ENCODE measurements around the gene RBM47.
A peak's percentile ranks its signal among the peaks of the same experiment; 100 is the strongest.

RBM47 gene

DNA sequence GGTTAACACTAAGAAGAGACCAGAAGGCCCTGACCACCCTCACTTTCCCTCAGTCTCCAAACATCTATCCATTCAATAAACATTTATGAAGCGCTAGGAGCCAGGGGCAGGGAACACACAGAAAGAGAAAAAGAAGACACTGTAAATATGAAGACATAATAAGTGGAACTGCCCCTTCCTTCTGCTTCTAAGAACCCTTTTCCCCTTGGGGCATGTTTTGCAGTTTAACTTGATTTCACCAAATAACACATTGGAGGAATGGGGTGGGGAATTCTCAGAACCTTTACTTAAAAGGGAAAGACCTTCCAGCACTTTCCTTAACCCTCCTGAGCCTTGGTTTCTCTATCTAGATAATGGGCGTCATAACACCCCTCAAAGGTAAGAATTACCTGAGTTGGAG lies 42.3 kb downstream of the RBM47 start:
- peaks cover 5% of the 10 kb centered on the region for H3K27me3 Mint-ChIP-seq
- H3K36me3 Mint-ChIP-seq (ENCODE audit: low read depth), result no peaks in the 10 kb centered on the region
- H3K9me3 Mint-ChIP-seq, result no peaks in the 10 kb centered on the region
- no peaks in the 10 kb centered on the region for H3K4me1 Mint-ChIP-seq
- no peak overlapping the region for H3K27ac Mint-ChIP-seq
- ATAC-seq, result no peak
- H3K4me3 Mint-ChIP-seq, result no peak overlapping the region
- DNase-seq, result no peak

- peaks cover 5% of the 10 kb centered on the region for H3K27me3 Mint-ChIP-seq
- DNase-seq (no peak), ATAC-seq (no peak)
- H3K9me3 Mint-ChIP-seq, result no peaks in the 10 kb centered on the region
- no peak overlapping the region for H3K27ac Mint-ChIP-seq
- no peak overlapping the region for H3K4me3 Mint-ChIP-seq
- no peaks in the 10 kb centered on the region for H3K36me3 Mint-ChIP-seq (ENCODE audit: low read depth)
- peaks cover 2% of the 10 kb centered on the region for H3K4me1 Mint-ChIP-seq
These were observed 42.9 kb downstream of the RBM47 start for GRCh38 chr4:40586729-40587128.

DNA sequence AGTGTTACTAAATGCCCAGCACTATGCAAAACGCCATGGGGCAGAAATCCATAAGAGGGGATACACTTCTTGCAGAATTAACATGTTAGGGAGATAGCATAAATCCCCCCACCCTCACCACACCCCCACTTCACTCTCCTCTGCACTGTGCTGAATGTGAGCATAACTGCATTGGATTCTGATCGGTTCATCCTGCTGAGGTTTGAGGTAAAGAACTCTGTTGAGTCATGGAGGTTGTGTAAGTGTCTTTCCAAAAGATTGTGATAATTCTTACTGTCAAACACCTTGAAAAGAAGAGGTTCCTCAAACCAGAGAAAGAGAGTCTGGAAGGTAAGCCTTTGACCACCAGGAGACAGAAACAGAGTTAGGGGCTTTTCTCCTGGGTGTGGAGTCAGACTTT lies 43.6 kb downstream of the RBM47 start:
- Mint-ChIP-seq H3K4me1 (peaks cover 3% of the 10 kb centered on the region), H3K9me3 (no peaks in the 10 kb centered on the region), H3K27ac (no peak overlapping the region), H3K4me3 (no peak overlapping the region), H3K36me3 (ENCODE audit: low read depth) (no peaks in the 10 kb centered on the region), H3K27me3 (peaks cover 5% of the 10 kb centered on the region)
- ATAC-seq (no peak), DNase-seq (no peak)

DNA sequence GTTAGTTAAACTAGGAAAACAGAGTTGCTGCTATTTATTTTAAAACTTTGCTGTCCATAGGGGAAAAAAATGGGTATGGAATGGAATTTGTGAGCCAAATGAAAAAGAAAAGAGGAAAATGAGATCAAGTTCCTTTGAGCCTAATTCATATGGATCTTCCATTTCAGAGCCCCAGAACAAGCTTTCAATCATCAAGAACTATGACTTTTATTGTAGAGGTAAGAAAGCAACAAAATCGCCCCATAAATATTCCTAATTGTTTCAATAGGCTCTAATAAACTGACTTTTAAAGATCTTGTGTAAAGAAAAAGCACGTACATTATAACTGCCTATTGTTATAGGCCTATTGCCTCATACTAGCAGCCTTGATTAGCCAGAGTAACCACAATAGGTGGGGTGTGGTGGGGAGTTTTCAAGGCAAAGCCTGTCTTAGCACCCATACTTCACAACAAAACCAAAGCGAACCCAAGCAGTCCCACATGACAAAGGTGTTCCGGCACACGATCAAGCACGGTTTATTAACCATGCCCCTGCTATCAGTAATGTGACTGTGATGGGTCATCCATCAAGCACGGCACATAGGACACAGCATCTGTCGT lies 44.4 kb downstream of the RBM47 start:
- Mint-ChIP-seq H3K4me1 (peaks cover 3% of the 10 kb centered on the region), H3K9me3 (no peaks in the 10 kb centered on the region), H3K27me3 (peaks cover 5% of the 10 kb centered on the region), H3K27ac (no peak overlapping the region), H3K4me3 (no peak overlapping the region), H3K36me3 (ENCODE audit: low read depth) (no peaks in the 10 kb centered on the region)
- DNase-seq (no peak), ATAC-seq (no peak)

- Mint-ChIP-seq H3K27ac (no peak overlapping the region), H3K4me3 (no peak overlapping the region), H3K27me3 (peaks cover 5% of the 10 kb centered on the region), H3K9me3 (no peaks in the 10 kb centered on the region), H3K36me3 (ENCODE audit: low read depth) (no peaks in the 10 kb centered on the region), H3K4me1 (peaks cover 3% of the 10 kb centered on the region)
- no peak for ATAC-seq
- no peak for DNase-seq
These were observed 45.0 kb downstream of the RBM47 start for GRCh38 chr4:40584517-40585141.

GRCh38 chr4:40583850-40584439 lies 45.7 kb downstream of the RBM47 start:
- no peaks in the 10 kb centered on the region for H3K9me3 Mint-ChIP-seq
- no peak overlapping the region for H3K4me3 Mint-ChIP-seq
- peaks cover 3% of the 10 kb centered on the region for H3K4me1 Mint-ChIP-seq
- no peaks in the 10 kb centered on the region for H3K36me3 Mint-ChIP-seq (ENCODE audit: low read depth)
- DNase-seq (no peak), ATAC-seq (no peak)
- no peak overlapping the region for H3K27ac Mint-ChIP-seq
- peaks cover 5% of the 10 kb centered on the region for H3K27me3 Mint-ChIP-seq

- Mint-ChIP-seq H3K27ac (no peak overlapping the region), H3K36me3 (ENCODE audit: low read depth) (no peaks in the 10 kb centered on the region), H3K4me3 (no peak overlapping the region), H3K27me3 (peaks cover 5% of the 10 kb centered on the region), H3K4me1 (peaks cover 5% of the 10 kb centered on the region), H3K9me3 (no peaks in the 10 kb centered on the region)
- no peak for ATAC-seq
- DNase-seq, result no peak
These were observed 47.3 kb downstream of the RBM47 start for GRCh38 chr4:40582413-40582812.

DNA sequence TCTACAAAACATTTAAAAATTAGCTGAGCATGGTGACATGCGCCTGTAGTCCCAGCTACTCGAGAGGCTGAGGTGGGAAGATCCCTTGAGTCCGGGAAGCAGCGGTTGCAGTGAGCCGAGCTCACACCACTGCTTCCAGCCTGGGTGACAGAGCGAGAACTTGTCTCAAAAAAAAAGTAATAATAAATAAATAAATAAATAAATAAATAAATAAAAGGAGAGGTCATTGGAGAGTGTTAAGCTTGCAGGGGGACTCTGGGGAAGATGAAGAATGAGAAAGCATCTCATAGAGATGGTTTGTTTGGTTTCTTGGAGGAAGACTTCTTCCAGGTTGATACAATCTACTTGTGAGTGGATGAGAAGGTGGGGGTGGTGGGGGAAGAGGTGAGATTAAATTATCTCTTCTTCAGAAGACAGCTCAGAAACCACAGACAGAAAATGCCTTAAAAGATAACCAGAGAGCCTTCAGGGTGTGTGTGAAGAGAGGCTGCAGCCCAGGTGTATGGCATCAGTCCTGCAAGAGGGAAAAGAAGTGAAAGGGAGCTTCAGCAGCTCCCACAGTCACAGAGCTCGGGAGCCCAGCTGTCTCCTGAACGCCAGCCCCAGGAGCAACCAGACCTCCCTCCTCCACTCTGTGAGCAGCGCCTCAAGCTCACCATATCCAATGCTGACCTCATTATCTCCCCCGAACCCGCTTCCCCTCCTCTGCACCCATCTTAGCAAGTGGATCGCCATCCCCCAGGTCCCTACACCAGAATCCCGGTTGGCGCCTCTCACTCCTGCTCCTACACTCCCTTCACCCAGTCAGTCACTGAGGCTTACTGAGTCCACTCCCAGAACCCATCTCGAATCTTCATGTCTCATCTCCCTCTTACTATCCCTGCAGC lies 48.2 kb downstream of the RBM47 start:
- H3K27ac Mint-ChIP-seq, result no peak overlapping the region
- DNase-seq (no peak), ATAC-seq (peak; percentile 12)
- H3K4me1 Mint-ChIP-seq, result peaks cover 14% of the 10 kb centered on the region
- peaks cover 5% of the 10 kb centered on the region for H3K27me3 Mint-ChIP-seq
- no peak overlapping the region for H3K4me3 Mint-ChIP-seq
- H3K36me3 Mint-ChIP-seq (ENCODE audit: low read depth), result no peaks in the 10 kb centered on the region
- no peaks in the 10 kb centered on the region for H3K9me3 Mint-ChIP-seq

- ATAC-seq (no peak), DNase-seq (no peak)
- Mint-ChIP-seq H3K27ac (no peak overlapping the region), H3K9me3 (no peaks in the 10 kb centered on the region), H3K4me3 (no peak overlapping the region), H3K36me3 (ENCODE audit: low read depth) (no peaks in the 10 kb centered on the region), H3K4me1 (peaks cover 17% of the 10 kb centered on the region), H3K27me3 (peaks cover 5% of the 10 kb centered on the region)
These were observed 49.7 kb downstream of the RBM47 start for GRCh38 chr4:40579983-40580382.

GRCh38 chr4:40577588-40578253 lies 51.9 kb downstream of the RBM47 start:
- no peaks in the 10 kb centered on the region for H3K9me3 Mint-ChIP-seq
- H3K27ac Mint-ChIP-seq, result no peak overlapping the region
- peaks cover 3% of the 10 kb centered on the region for H3K27me3 Mint-ChIP-seq
- no peaks in the 10 kb centered on the region for H3K36me3 Mint-ChIP-seq (ENCODE audit: low read depth)
- no peak for DNase-seq
- no peak overlapping the region for H3K4me3 Mint-ChIP-seq
- H3K4me1 Mint-ChIP-seq, result peaks cover 30% of the 10 kb centered on the region
- no peak for ATAC-seq

DNA sequence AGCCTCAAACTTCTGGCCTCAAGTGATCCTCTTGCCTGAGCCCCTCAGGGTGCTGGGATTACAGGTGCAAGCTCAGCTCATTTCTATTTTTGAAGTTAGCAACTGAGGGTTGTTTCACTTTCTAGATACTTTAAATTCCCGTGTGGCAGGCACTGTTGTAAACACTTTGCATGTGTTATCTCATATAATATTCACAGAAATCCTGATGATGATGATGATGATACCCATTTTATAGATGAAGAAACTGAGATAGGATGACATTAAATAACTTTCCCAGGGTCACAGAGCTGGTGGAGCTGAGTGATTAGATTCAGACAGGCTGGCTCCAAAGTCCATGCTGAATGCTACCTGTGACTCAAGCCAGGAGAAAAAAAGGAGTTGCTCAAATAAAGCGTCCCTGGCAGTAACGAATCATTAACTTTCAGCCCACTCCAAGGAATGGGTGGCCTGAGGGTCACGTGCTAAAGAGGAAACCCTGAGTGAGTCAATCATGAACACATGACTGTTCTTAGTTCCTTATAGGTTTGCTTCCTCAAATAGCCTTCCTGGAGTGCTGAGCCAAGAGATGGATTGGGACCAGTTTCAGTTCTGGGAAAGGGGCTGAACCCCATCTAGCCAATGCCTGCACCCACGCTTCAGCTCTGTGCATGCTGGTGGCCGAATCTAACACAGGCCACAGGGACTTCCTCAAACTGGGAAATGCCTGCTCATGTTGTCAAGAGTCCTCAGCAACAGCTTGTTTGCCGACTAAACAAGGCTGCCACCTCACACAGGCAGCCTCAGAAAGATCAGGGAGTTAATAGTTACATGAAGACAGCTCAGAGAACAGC lies 52.8 kb downstream of the RBM47 start:
- H3K4me1 Mint-ChIP-seq, result peaks cover 29% of the 10 kb centered on the region

GRCh38 chr4:40575846-40576245 lies 53.8 kb downstream of the RBM47 start:
- no peak overlapping the region for H3K27ac Mint-ChIP-seq
- ATAC-seq (no peak), DNase-seq (no peak)
- no peaks in the 10 kb centered on the region for H3K9me3 Mint-ChIP-seq
- H3K4me3 Mint-ChIP-seq, result no peak overlapping the region
- H3K36me3 Mint-ChIP-seq (ENCODE audit: low read depth), result no peaks in the 10 kb centered on the region
- H3K4me1 Mint-ChIP-seq, result peaks cover 27% of the 10 kb centered on the region
- no peaks in the 10 kb centered on the region for H3K27me3 Mint-ChIP-seq

More for the DNA sequence above, 52.8 kb downstream of the RBM47 start:
- Mint-ChIP-seq H3K27ac (peak overlapping the region; percentile 6), H3K36me3 (ENCODE audit: low read depth) (no peaks in the 10 kb centered on the region), H3K27me3 (no peaks in the 10 kb centered on the region), H3K4me3 (peak overlapping the region; percentile 5), H3K9me3 (no peaks in the 10 kb centered on the region)
- DNase-seq (peak; percentile 14), ATAC-seq (peak; percentile 61)

DNA sequence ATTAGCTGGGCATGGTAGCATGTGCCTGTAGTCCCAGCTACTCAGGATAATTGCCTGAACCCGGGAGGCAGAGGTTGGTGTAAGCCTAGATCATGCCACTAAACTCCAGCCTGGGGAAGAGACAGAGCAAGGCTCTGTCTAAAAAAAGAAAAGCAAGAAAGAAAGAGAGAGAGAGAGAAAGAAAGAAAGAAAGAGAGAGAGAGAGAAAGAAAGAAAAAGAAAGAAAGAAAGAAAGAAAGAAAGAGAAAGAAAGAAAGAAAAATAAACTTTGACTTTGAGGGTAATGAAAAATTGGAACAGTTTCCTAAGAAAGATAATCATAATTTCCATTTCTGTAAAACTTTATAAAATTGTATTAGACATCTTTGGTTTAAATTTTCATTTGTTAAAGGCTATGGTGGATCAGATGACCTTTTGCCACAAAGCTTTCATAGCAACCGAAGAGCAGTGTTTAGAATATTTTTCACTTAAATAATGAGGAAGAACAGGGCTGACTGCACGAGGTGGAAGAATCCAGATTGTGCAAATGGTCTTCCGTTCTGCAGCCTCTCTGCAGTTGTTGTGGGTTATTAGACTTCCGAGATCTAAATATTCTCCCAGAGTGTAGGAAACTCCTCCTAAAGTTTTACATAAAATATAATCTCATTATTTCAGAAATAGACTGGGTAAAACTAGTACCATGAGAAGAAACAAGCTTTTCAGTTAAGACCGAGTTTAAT lies 55.9 kb downstream of the RBM47 start:
- H3K4me1 Mint-ChIP-seq, result peaks cover 27% of the 10 kb centered on the region
- DNase-seq, result no peak

More for the DNA sequence above, 55.9 kb downstream of the RBM47 start:
- Mint-ChIP-seq H3K9me3 (no peaks in the 10 kb centered on the region), H3K27ac (peak overlapping the region; percentile 47), H3K36me3 (ENCODE audit: low read depth) (no peaks in the 10 kb centered on the region), H3K4me3 (peak overlapping the region; percentile 4), H3K27me3 (peaks cover 6% of the 10 kb centered on the region)
- ATAC-seq, result no peak

All from activated naive CD8-positive, alpha-beta T cell treated with anti-CD3 and anti-CD28 coated beads, Interleukin-2, amount 50 U/mL, for 24 hours (primary cell).